IMR-90 (cell line): ENCODE data around the gene ACTBL2. TPM values are rescaled to one million over a fixed set of nuclear protein-coding genes. Genes with fewer than 3 reads are reported as not detected.

Experiments used
- ATAC-seq: fragments of 200-7000 bp; cut with Tn5 transposase; 2 replicates; pipeline ENCODE4 v1.9.1; 2020; ENCODE audit warnings: low read depth, mild to moderate bottlenecking, moderate library complexity
- BruUV-seq: library from RNA; stranded (reverse); fragments of 400-500 nt; replicated peaks from 2 replicates; lab custom pipeline; 2021; lab: Mats Ljungman, UMichigan
- CTCF ChIA-PET: fragments of 300-600 bp; formaldehyde crosslinking; extraction: SDS; loops from one replicate; lab custom pipeline; 2021; ENCODE audit warnings: antibody characterized with exemption; lab: Yijun Ruan, JAX
- POLR2A ChIA-PET: fragments of 300-600 bp; sonication (Branson Sonifier 250); formaldehyde crosslinking; loops from one replicate; lab custom pipeline; 2022; ENCODE audit warnings: antibody characterized with exemption; ENCODE audit not compliant: unreplicated experiment; lab: Charles Lee
- DNase-seq: peaks from one replicate; pipeline ENCODE4 v3.0.0; 2013
- H2AFZ ChIP-seq: replicated peaks from 2 replicates; pipeline ENCODE3; 2013; ENCODE audit warnings: low read length, mild to moderate bottlenecking; ENCODE audit not compliant: poor library complexity
- H2AK5ac ChIP-seq: 2 replicates; pipeline ENCODE4 v1.6.1; 2013; ENCODE audit warnings: low read depth, low read length, inconsistent platforms
- H2AK9ac ChIP-seq: replicated peaks from 2 replicates; pipeline ENCODE3; 2013; ENCODE audit warnings: mild to moderate bottlenecking, low read depth, low read length, moderate library complexity; ENCODE audit not compliant: poor library complexity
- H2BK120ac ChIP-seq: 2 replicates; pipeline ENCODE4 v1.6.1; 2013; ENCODE audit warnings: low read depth, low read length, inconsistent platforms
- H2BK15ac ChIP-seq: 3 replicates; pipeline ENCODE4 v1.6.1; 2013; ENCODE audit warnings: low read depth, low read length, inconsistent platforms
- H2BK20ac ChIP-seq: 2 replicates; pipeline ENCODE4 v1.6.1; 2013; ENCODE audit warnings: low read depth, mild to moderate bottlenecking, inconsistent platforms, low read length, moderate library complexity
- H2BK5ac ChIP-seq: 2 replicates; pipeline ENCODE4 v1.6.1; 2013; ENCODE audit warnings: mild to moderate bottlenecking, low read depth, low read length, inconsistent platforms; ENCODE audit not compliant: poor library complexity, severe bottlenecking
- H3K14ac ChIP-seq: replicated peaks from 2 replicates; pipeline ENCODE4 v1.6.1; 2013; ENCODE audit warnings: low read depth, low read length, inconsistent platforms
- H3K18ac ChIP-seq: 2 replicates; pipeline ENCODE4 v1.6.1; 2013; ENCODE audit warnings: low read depth, low read length, control low read depth
- H3K23ac ChIP-seq: 2 replicates; pipeline ENCODE4 v1.6.1; 2013; ENCODE audit warnings: low read depth, low read length, inconsistent platforms
- H3K27ac ChIP-seq: 2 replicates; pipeline ENCODE4 v1.5.1; 2013; ENCODE audit warnings: mild to moderate bottlenecking, control low read depth, low read length; ENCODE audit not compliant: insufficient read depth
- H3K27me3 ChIP-seq: 2 replicates; pipeline ENCODE4 v1.6.1; 2013; ENCODE audit warnings: low read length; ENCODE audit not compliant: control insufficient read depth, insufficient read depth
- H3K36me3 ChIP-seq: 2 replicates; pipeline ENCODE4 v1.6.1; 2013; ENCODE audit warnings: low read length, mixed read lengths; ENCODE audit not compliant: control insufficient read depth, insufficient read depth
- H3K4ac ChIP-seq: 2 replicates; pipeline ENCODE4 v1.6.1; 2013; ENCODE audit warnings: low read depth, low read length, inconsistent platforms
- H3K4me1 ChIP-seq: 2 replicates; pipeline ENCODE4 v1.6.1; 2013; ENCODE audit warnings: low read length, mixed read lengths; ENCODE audit not compliant: control insufficient read depth, insufficient read depth
- H3K4me2 ChIP-seq: 2 replicates; pipeline ENCODE4 v1.6.1; 2013; ENCODE audit warnings: low read depth, mild to moderate bottlenecking, control low read depth, low read length, moderate library complexity
- H3K4me3 ChIP-seq: 2 replicates; pipeline ENCODE4 v1.5.1; 2013; ENCODE audit warnings: low read depth, mild to moderate bottlenecking, control low read depth, low read length, moderate library complexity; ENCODE audit not compliant: insufficient read depth
- H3K56ac ChIP-seq: 2 replicates; pipeline ENCODE4 v1.6.1; 2013; ENCODE audit warnings: low read length, inconsistent platforms; ENCODE audit not compliant: insufficient read depth; ENCODE audit errors: extremely low read depth
- H3K79me1 ChIP-seq, 2 experiments: 2 replicates each; pipeline ENCODE4 v1.6.1; 2013; ENCODE audit warnings: low read length in 2 of 2, inconsistent platforms in 1 of 2, low read depth in 1 of 2
- H3K9ac ChIP-seq: 2 replicates; pipeline ENCODE4 v1.6.1; 2013; ENCODE audit warnings: low read depth, low read length, control low read depth
- H3K9me1 ChIP-seq: 2 replicates; pipeline ENCODE4 v1.6.1; 2013; ENCODE audit warnings: low read length, inconsistent platforms; ENCODE audit not compliant: insufficient read depth
- H3K9me3 ChIP-seq: 2 replicates; pipeline ENCODE4 v1.6.1; 2013; ENCODE audit warnings: low read length; ENCODE audit not compliant: control insufficient read depth, insufficient read depth
- H4K20me1 ChIP-seq: 2 replicates; pipeline ENCODE4 v1.6.1; 2013; ENCODE audit warnings: low read length, inconsistent platforms; ENCODE audit not compliant: insufficient read depth
- H4K5ac ChIP-seq: 2 replicates; pipeline ENCODE4 v1.6.1; 2013; ENCODE audit warnings: mild to moderate bottlenecking, low read depth, low read length, control low read depth
- H4K8ac ChIP-seq, 2 experiments: 2 replicates each; pipeline ENCODE4 v1.6.1; 2013; ENCODE audit warnings: low read depth in 2 of 2, low read length in 2 of 2, control low read depth in 1 of 2, inconsistent platforms in 1 of 2
- H4K91ac ChIP-seq: 2 replicates; pipeline ENCODE4 v1.6.1; 2013; ENCODE audit warnings: low read depth, low read length, inconsistent platforms; ENCODE audit not compliant: insufficient read depth
- BHLHE40 ChIP-seq: fragments of 150-350 bp; IDR thresholded peaks from 2 replicates; pipeline ENCODE4 v1.6.1; 2016; ENCODE audit warnings: mild to moderate bottlenecking, low read depth, low read length
- CEBPB ChIP-seq: IDR thresholded peaks from 2 replicates; pipeline ENCODE4 v1.6.1; 2012; ENCODE audit warnings: low read depth, low read length, improper control_type of control experiment
- CHD1 ChIP-seq: IDR thresholded peaks from 2 replicates; pipeline ENCODE4 v1.6.1; 2012; ENCODE audit warnings: low read depth, low read length, improper control_type of control experiment
- FOS ChIP-seq: fragments of 150-350 bp; IDR thresholded peaks from 2 replicates; pipeline ENCODE4 v1.6.1; 2016; ENCODE audit warnings: low read depth, low read length
- MAFK ChIP-seq: IDR thresholded peaks from 2 replicates; pipeline ENCODE4 v1.6.1; 2012; ENCODE audit warnings: low read depth, low read length, improper control_type of control experiment
- MAZ ChIP-seq: IDR thresholded peaks from 2 replicates; pipeline ENCODE4 v1.6.1; 2012; ENCODE audit warnings: low read depth, mild to moderate bottlenecking, low read length, improper control_type of control experiment, moderate library complexity, borderline replicate concordance
- MXI1 ChIP-seq: IDR thresholded peaks from 2 replicates; pipeline ENCODE4 v1.6.1; 2012; ENCODE audit warnings: low read depth, mild to moderate bottlenecking, low read length, moderate library complexity, borderline replicate concordance
- NFE2L2 ChIP-seq: fragments of 150-350 bp; IDR thresholded peaks from 2 replicates; pipeline ENCODE4 v1.6.1; 2016; ENCODE audit warnings: low read depth, mild to moderate bottlenecking, low read length
- POLR2A ChIP-seq: IDR thresholded peaks from 2 replicates; pipeline ENCODE4 v1.6.1; 2012; ENCODE audit warnings: mild to moderate bottlenecking, low read depth, low read length
- RAD21 ChIP-seq: IDR thresholded peaks from 2 replicates; pipeline ENCODE4 v1.6.1; 2012; ENCODE audit warnings: low read length, improper control_type of control experiment
- RCOR1 ChIP-seq: IDR thresholded peaks from 2 replicates; pipeline ENCODE4 v1.6.1; 2012; ENCODE audit warnings: mild to moderate bottlenecking, low read length, improper control_type of control experiment; ENCODE audit not compliant: insufficient replicate concordance
- RFX5 ChIP-seq: IDR thresholded peaks from 2 replicates; pipeline ENCODE4 v1.8.0; 2012; ENCODE audit warnings: low read depth, mild to moderate bottlenecking, low read length, moderate library complexity
- SMC3 ChIP-seq: fragments of 150-350 bp; IDR thresholded peaks from 2 replicates; pipeline ENCODE4 v1.6.1; 2016; ENCODE audit warnings: low read depth, mild to moderate bottlenecking, antibody characterized with exemption, low read length, moderate library complexity
- WGBS, 2 experiments: methylation state at CpG; one replicate each; pipeline versions ENCODE4 v1.1.5 to v1.1.7; 2013; ENCODE audit warnings: missing lambda C conversion rate in 2 of 2; ENCODE audit not compliant: insufficient read length in 1 of 2; ENCODE audit errors: extremely low coverage in 2 of 2; 5-methylcytosine and 5-hydroxymethylcytosine counted together
- dilution Hi-C: fragments of 300-500 bp; cut with HindIII; formaldehyde crosslinking; loops from one replicate; pipeline ENCODE4 v1.14.3; 2018; ENCODE audit warnings: low sequenced_read_pairs; ENCODE audit not compliant: unreplicated experiment
- in situ Hi-C: fragments of 300-500 bp; cut with MboI; formaldehyde crosslinking; loops from 3 replicates; pipeline ENCODE4 v1.14.3; 2019; ENCODE audit warnings: low sequenced_read_pairs, inconsistent platforms, mixed read lengths
- intact Hi-C: fragments of 100-400 bp; cut with micrococcal nuclease; formaldehyde crosslinking; loops from 2 replicates; pipeline ENCODE4 v1.10.0; 2022
- polyA plus RNA-seq, 3 experiments: library from polyadenylated mRNA; depleted of rRNA; stranded (reverse); fragments of >200 nt; gene quantifications; 2 replicates each; pipeline ENCODE4 v1.2.3, GENCODE V29; 2012; ENCODE audit warnings: low replicate concordance in 1 of 3
- total RNA-seq: library from RNA; depleted of rRNA; stranded (reverse); fragments of >200 nt; gene quantifications from 2 replicates; pipeline ENCODE4 v1.2.3, GENCODE V29; 2012
- TF ChIP-seq, protein P1 (sequence below): conservative IDR thresholded peaks from 2 replicates; pipeline ENCODE4 v1.5.1; 2012; ENCODE audit warnings: mild to moderate bottlenecking, low read depth, low read length, improper control_type of control experiment
- TF ChIP-seq, protein P2 (sequence below): fragments of 150-350 bp; IDR thresholded peaks from 2 replicates; pipeline ENCODE4 v1.6.1; 2017; ENCODE audit warnings: mild to moderate bottlenecking, antibody characterized with exemption, low read length, low read depth

ACTBL2 gene
- total and polyA plus RNA-seq, 2 of the 4 experiments (the other 2 are of a cell fraction): 0.29 to 1.6 TPM

DNA sequence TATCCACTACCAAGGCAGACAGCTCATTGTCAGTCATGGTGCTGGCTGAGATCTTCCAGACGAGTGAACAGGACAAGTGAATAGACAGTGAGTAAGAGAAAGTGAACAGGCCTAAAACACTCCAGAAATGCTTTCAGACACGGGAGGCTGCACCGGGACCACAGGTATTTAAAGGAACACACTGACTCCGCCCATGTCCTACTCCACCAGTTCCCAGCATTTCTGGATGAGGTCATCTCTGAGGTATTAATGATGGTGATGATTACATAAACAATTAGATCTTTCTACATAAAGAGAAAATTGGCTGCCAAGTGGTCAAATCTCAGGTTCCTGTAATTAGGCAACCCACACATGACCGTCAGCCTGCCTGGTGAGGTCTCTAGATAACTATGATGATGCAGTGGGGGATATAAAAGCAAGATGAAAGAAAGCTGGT lies at the start of gene ACTBL2 (continued):
- TF ChIP-seq CHD1 (no peak), FOS (0 out of 2 replicates have a peak, but pooled peaks have one; percentile 10)

DNA sequence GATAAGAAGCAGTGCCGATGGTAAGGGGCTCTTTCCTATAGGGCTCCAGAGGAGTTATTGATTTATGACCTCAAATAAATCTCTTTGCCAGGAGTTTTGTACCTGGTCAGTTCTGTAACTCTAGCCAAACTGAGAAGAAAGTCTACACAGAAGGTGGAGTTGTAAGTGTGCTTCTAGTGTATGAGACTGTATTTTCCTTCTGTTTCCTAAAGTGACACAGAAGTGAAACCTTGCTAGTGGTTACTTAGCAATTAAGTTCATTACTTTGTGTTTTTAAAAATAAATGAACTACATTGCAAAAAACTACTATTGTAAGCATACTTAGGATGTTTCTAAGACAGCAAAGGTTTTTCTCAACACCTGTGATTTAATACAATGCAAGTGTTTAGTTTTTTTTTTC lies 48.7 kb upstream of the ACTBL2 start:
- no peak overlapping the region for H3K9ac ChIP-seq
- CTCF ChIA-PET: no interaction called here
- H2BK20ac ChIP-seq: no peak overlapping the region
- no peak overlapping the region for H2BK15ac ChIP-seq
- H3K36me3 ChIP-seq: no peaks in the 10 kb centered on the region
- H2BK120ac ChIP-seq: no peak overlapping the region
- H3K27ac ChIP-seq: no peak overlapping the region
- no peak overlapping the region for H4K8ac ChIP-seq
- intact Hi-C loops (no loop called here), in situ Hi-C loops (no loop called here), dilution Hi-C loops (no loop called here)
- H3K79me1 ChIP-seq: no peaks in the 10 kb centered on the region
- H3K4me1 ChIP-seq: peaks cover 5% of the 10 kb centered on the region
- no peak overlapping the region for H3K23ac ChIP-seq
- no peak overlapping the region for H3K14ac ChIP-seq
- no peak overlapping the region for H3K4ac ChIP-seq
- no peaks in the 10 kb centered on the region for H3K27me3 ChIP-seq
- ATAC-seq: no peak
- POLR2A ChIA-PET: no interaction called here
- H3K56ac ChIP-seq: no peak overlapping the region
- H2AFZ ChIP-seq: no peak overlapping the region
- H3K4me3 ChIP-seq: no peak overlapping the region
- no peak overlapping the region for H4K91ac ChIP-seq
- WGBS, 2 experiments: no CpG with 5 or more reads among the region's 1 CpG
- BruUV-seq: no TSS peak
- H2BK5ac ChIP-seq: no peak overlapping the region
- no peak overlapping the region for H3K18ac ChIP-seq
- no peak overlapping the region for H3K4me2 ChIP-seq
- H4K5ac ChIP-seq: no peak overlapping the region
- no peaks in the 10 kb centered on the region for H3K9me3 ChIP-seq
- peaks cover 2% of the 10 kb centered on the region; the same call in 1 of the 2 replicates for H3K9me1 ChIP-seq
- H2AK5ac ChIP-seq: no peak overlapping the region
- no peak overlapping the region for H2AK9ac ChIP-seq
- H4K20me1 ChIP-seq: no peaks in the 10 kb centered on the region
- no peak for DNase-seq
- TF ChIP-seq RFX5: no peak
- no peak for TF ChIP-seq CHD1
- TF ChIP-seq, protein P1, sequence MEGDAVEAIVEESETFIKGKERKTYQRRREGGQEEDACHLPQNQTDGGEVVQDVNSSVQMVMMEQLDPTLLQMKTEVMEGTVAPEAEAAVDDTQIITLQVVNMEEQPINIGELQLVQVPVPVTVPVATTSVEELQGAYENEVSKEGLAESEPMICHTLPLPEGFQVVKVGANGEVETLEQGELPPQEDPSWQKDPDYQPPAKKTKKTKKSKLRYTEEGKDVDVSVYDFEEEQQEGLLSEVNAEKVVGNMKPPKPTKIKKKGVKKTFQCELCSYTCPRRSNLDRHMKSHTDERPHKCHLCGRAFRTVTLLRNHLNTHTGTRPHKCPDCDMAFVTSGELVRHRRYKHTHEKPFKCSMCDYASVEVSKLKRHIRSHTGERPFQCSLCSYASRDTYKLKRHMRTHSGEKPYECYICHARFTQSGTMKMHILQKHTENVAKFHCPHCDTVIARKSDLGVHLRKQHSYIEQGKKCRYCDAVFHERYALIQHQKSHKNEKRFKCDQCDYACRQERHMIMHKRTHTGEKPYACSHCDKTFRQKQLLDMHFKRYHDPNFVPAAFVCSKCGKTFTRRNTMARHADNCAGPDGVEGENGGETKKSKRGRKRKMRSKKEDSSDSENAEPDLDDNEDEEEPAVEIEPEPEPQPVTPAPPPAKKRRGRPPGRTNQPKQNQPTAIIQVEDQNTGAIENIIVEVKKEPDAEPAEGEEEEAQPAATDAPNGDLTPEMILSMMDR: no peak
- TF ChIP-seq POLR2A: no peak
- TF ChIP-seq FOS: no peak
- TF ChIP-seq RCOR1: no peak
- TF ChIP-seq RAD21: no peak
- no peak for TF ChIP-seq SMC3
- TF ChIP-seq BHLHE40: no peak
- no peak for TF ChIP-seq NFE2L2
- no peak for TF ChIP-seq MAFK
- TF ChIP-seq MAZ: no peak
- TF ChIP-seq CEBPB: no peak
- no peak for TF ChIP-seq MXI1
- TF ChIP-seq, protein P2, sequence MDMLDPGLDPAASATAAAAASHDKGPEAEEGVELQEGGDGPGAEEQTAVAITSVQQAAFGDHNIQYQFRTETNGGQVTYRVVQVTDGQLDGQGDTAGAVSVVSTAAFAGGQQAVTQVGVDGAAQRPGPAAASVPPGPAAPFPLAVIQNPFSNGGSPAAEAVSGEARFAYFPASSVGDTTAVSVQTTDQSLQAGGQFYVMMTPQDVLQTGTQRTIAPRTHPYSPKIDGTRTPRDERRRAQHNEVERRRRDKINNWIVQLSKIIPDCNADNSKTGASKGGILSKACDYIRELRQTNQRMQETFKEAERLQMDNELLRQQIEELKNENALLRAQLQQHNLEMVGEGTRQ: no peak
